Measurements from ENCODE around the gene RHNO1.

GRCh38 chr12:2854669-2855453, 22.2 kb upstream of the RHNO1 start:
- TF ChIP-seq POLR2AphosphoS5 (IDR thresholded peaks at IDR 0.05; ENCODE audit: low read depth, low read length) = no peak
- TF ChIP-seq POLR2A (IDR thresholded peaks at IDR 0.05; ENCODE audit: low read depth, low read length) = no peak
- TF ChIP-seq TAF1 (IDR thresholded peaks at IDR 0.05; ENCODE audit: low read depth, low read length) = no peak
- TF ChIP-seq SPI1 (IDR thresholded peaks at IDR 0.05; ENCODE audit: low read depth, low read length) = no peak
- no peak for TF ChIP-seq PAX5 (IDR thresholded peaks at IDR 0.05; ENCODE audit: insufficient read depth, low read length, severe bottlenecking)
- TF ChIP-seq POU2F2 (IDR thresholded peaks at IDR 0.05; ENCODE audit: low read depth, low read length) = no peak

Data from GM12891 (cell line).